CD4-positive, alpha-beta T cell (primary cell): ENCODE results near the gene SMOC1. TPM values are rescaled to one million over a fixed set of nuclear protein-coding genes. Genes with fewer than 3 reads are reported as not detected.

ENCODE experiments used
- ATAC-seq: fragments of 200-7000 bp; cut with Tn5 transposase; one replicate; pipeline ENCODE4 v1.10.0; 2022; ENCODE audit warnings: mild to moderate bottlenecking; ENCODE audit not compliant: poor library complexity
- CTCF ChIA-PET: fragments of 350-600 bp; sonication (Branson Sonifier 250); formaldehyde crosslinking; loops from one replicate; lab custom pipeline; 2021; ENCODE audit warnings: antibody characterized with exemption, inconsistent platforms; lab: Charles Lee
- POLR2A ChIA-PET: fragments of 350-600 bp; sonication (Branson Sonifier 250); formaldehyde crosslinking; loops from one replicate; lab custom pipeline; 2021; ENCODE audit warnings: antibody characterized with exemption, inconsistent platforms; lab: Charles Lee
- DNase-seq, 14 experiments: peaks; one replicate each; pipeline ENCODE4 v3.0.0-alpha.2; 2013 to 2020; ENCODE audit warnings: mixed read lengths in 2 of 14
- H3K27ac ChIP-seq, 2 donors: one replicate each; pipeline versions ENCODE4 v1.5.1 to v1.7.0; 2013; ENCODE audit warnings: low read length in 2 of 2, low read depth in 1 of 2, mild to moderate bottlenecking in 1 of 2
- H3K27me3 ChIP-seq, 2 experiments: 1 replicate in 1 of 2; 2 replicates in 1 of 2; pipeline versions ENCODE4 v1.6.1 to v1.7.0; 2013; ENCODE audit warnings: low read length in 2 of 2, control low read depth in 1 of 2, mild to moderate bottlenecking in 1 of 2, moderate library complexity in 1 of 2; ENCODE audit not compliant: insufficient read depth in 2 of 2, control insufficient read depth in 1 of 2
- H3K36me3 ChIP-seq: one replicate; pipeline ENCODE4 v1.6.1; 2013; ENCODE audit warnings: low read length, control low read depth; ENCODE audit not compliant: insufficient read depth
- H3K4me1 ChIP-seq: one replicate; pipeline ENCODE4 v1.6.1; 2013; ENCODE audit warnings: low read length, control low read depth; ENCODE audit not compliant: insufficient read depth
- H3K4me3 ChIP-seq: one replicate; pipeline ENCODE4 v1.5.1; 2013; ENCODE audit warnings: mild to moderate bottlenecking, low read length, moderate library complexity
- H3K9me3 ChIP-seq, 2 experiments: 1 replicate in 1 of 2; 2 replicates in 1 of 2; pipeline versions ENCODE4 v1.6.1 to v1.7.0; 2013; ENCODE audit warnings: low read length in 2 of 2, mild to moderate bottlenecking in 2 of 2, control low read depth in 1 of 2, moderate library complexity in 1 of 2; ENCODE audit not compliant: control insufficient read depth in 1 of 2, insufficient read depth in 1 of 2
- H3K27ac Mint-ChIP-seq: one replicate; pipeline ENCODE4 v1.8.0; 2020; ENCODE audit warnings: mixed read lengths
- H3K27me3 Mint-ChIP-seq: one replicate; pipeline ENCODE4 v1.8.0; 2021; ENCODE audit warnings: mixed read lengths
- H3K36me3 Mint-ChIP-seq: one replicate; pipeline ENCODE4 v1.8.0; 2021; ENCODE audit warnings: low read depth, mixed read lengths
- H3K4me1 Mint-ChIP-seq: one replicate; pipeline ENCODE4 v1.8.0; 2021; ENCODE audit warnings: low read depth, mixed read lengths
- H3K4me3 Mint-ChIP-seq: one replicate; pipeline ENCODE4 v1.8.0; 2020; ENCODE audit warnings: mild to moderate bottlenecking, mixed read lengths
- H3K9me3 Mint-ChIP-seq: one replicate; pipeline ENCODE4 v1.8.0; 2020; ENCODE audit warnings: mixed read lengths
- CTCF ChIP-seq: fragments of 200-600 bp; IDR thresholded peaks from one replicate; pipeline ENCODE4 v1.8.0; 2022; ENCODE audit warnings: antibody characterized with exemption, mild to moderate bottlenecking
- intact Hi-C, 2 experiments: fragments of 100-400 bp; cut with DNase I in 1 of 2; cut with micrococcal nuclease in 1 of 2; formaldehyde crosslinking; loops; one replicate each; pipeline versions ENCODE4 v1.15.1 to v1.9.0; 2023 to 2025; cut with DNase I, micrococcal nuclease
- total RNA-seq, 174 experiments: library from RNA in 2 of 174; stranded (reverse) in 2 of 174; gene quantifications; one replicate each; pipeline ENCODE4 v1.2.3 and lab custom pipeline; 2021 to 2026

Gene SMOC1
- total RNA-seq, 2 experiments from 2014 or later = not detected

- H3K36me3 Mint-ChIP-seq = no peaks in the 10 kb centered on the region
- no peak overlapping the region for H3K4me3 ChIP-seq
- peaks cover 5% of the 10 kb centered on the region for H3K27me3 Mint-ChIP-seq
- intact Hi-C loops = no loop called here
- H3K4me1 Mint-ChIP-seq = no peaks in the 10 kb centered on the region
- no peak overlapping the region for H3K27ac Mint-ChIP-seq
- H3K27ac ChIP-seq = no peak overlapping the region
- peaks cover 0 to 3% of the 10 kb centered on the region in 2 experiments for H3K27me3 ChIP-seq
- H3K4me1 ChIP-seq = peaks cover 2% of the 10 kb centered on the region
- H3K4me3 Mint-ChIP-seq = no peak overlapping the region
- DNase-seq = no peak
- H3K36me3 ChIP-seq = no peaks in the 10 kb centered on the region
- CTCF ChIA-PET = no interaction called here
- POLR2A ChIA-PET = no interaction called here
- no peaks in the 10 kb centered on the region for H3K9me3 ChIP-seq
- no peak for TF ChIP-seq CTCF
- H3K9me3 Mint-ChIP-seq = no peaks in the 10 kb centered on the region
- ATAC-seq = no peak
These were observed 144.7 kb downstream of the SMOC1 start for GRCh38 chr14:70023871-70024270.

GRCh38 chr14:70027785-70028428 is 148.7 kb downstream of the SMOC1 start:
- Histone ChIP-seq H3K4me3 (no peak overlapping the region), H3K27ac (no peak overlapping the region), H3K36me3 (no peaks in the 10 kb centered on the region), H3K4me1 (no peaks in the 10 kb centered on the region), H3K9me3 (no peaks in the 10 kb centered on the region), H3K27me3 (peaks cover 0 to 3% of the 10 kb centered on the region in 2 experiments)
- peaks cover under 1% of the 10 kb centered on the region for H3K27me3 Mint-ChIP-seq
- ChIA-PET POLR2A (no interaction called here), CTCF (interaction anchor here (1.2 kb wide), 1 partner anchor 209 kb away, joined by 4 read pairs; no protein-coding TSS in a partner anchor)
- ATAC-seq (no peak), DNase-seq (peak in 13 of 14 experiments; percentile 20 to 63 (median 41))
- intact Hi-C loops = loop anchor here (1.0 to 5.0 kb wide), 4 partner anchors 209 to 297 kb away; no protein-coding TSS in a partner anchor
- TF ChIP-seq CTCF = peak; percentile 48
- H3K27ac Mint-ChIP-seq = no peak overlapping the region
- H3K4me3 Mint-ChIP-seq = no peak overlapping the region
- H3K4me1 Mint-ChIP-seq = no peaks in the 10 kb centered on the region
- H3K9me3 Mint-ChIP-seq = no peaks in the 10 kb centered on the region
- H3K36me3 Mint-ChIP-seq = no peaks in the 10 kb centered on the region

- no peak overlapping the region for H3K4me3 ChIP-seq
- H3K36me3 ChIP-seq = no peaks in the 10 kb centered on the region
- no peak for ATAC-seq
- no peaks in the 10 kb centered on the region for H3K4me1 ChIP-seq
- peaks cover 7% of the 10 kb centered on the region for H3K27me3 Mint-ChIP-seq
- H3K9me3 ChIP-seq = no peaks in the 10 kb centered on the region
- H3K4me3 Mint-ChIP-seq = no peak overlapping the region
- no peak overlapping the region for H3K27ac Mint-ChIP-seq
- TF ChIP-seq CTCF = no peak
- intact Hi-C loops = loop anchor here (2.0 to 5.0 kb wide), 3 partner anchors 211 to 299 kb away; no protein-coding TSS in a partner anchor
- CTCF ChIA-PET = no interaction called here
- no peaks in the 10 kb centered on the region for H3K36me3 Mint-ChIP-seq
- H3K9me3 Mint-ChIP-seq = no peaks in the 10 kb centered on the region
- no peak for DNase-seq
- POLR2A ChIA-PET = no interaction called here
- peaks cover 0 to 3% of the 10 kb centered on the region in 2 experiments for H3K27me3 ChIP-seq
- no peak overlapping the region for H3K27ac ChIP-seq
- no peaks in the 10 kb centered on the region for H3K4me1 Mint-ChIP-seq
These were observed 150.3 kb downstream of the SMOC1 start for GRCh38 chr14:70029296-70030132.
